ENCODE measurements around the gene PDSS2. TPM values are rescaled to one million over a fixed set of nuclear protein-coding genes. Genes with fewer than 3 reads are reported as not detected.
"Not testable (repeated sequence)": the region's sequence is repeated elsewhere in the genome, so short reads cannot be mapped to it uniquely, and the experiment has no call there.

PDSS2 gene
- total and polyA plus RNA-seq, 2 of the 8 experiments (the other 6 are each of a cell fraction or from before 2014, with no cell fraction given): 10.7 to 16.1 TPM

DNA sequence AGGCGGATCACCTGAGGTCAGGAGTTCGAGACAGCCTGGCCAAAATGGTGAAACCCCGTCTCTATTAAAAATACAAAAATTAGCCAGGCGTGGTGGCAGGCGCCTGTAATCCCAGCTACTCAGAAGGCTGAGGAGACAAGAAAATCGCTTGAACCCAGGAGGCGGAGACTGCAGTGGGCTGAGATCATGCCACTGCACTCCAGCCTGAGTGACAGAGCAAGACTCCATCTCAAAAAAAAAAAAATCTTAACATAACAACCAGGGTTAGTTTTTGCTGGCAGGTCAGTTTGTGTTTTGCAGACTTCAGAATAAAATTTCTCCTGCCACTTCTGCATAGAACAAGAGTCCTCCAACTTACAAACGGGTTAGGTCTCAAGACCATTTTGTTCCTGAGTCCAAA, 264.6 kb downstream of the PDSS2 start:
- FAIRE-seq: not testable (repeated sequence)
- 95% methylated on average over 8 of the region's 8 CpGs; no CpG with 5 or more reads in 1 of the 2 experiments for WGBS, 2 experiments (ENCODE audit: extremely low coverage in 1 of 2, insufficient coverage in 1 of 2, insufficient read length in 1 of 2, insufficient replicate concordance in 2 of 2, low coverage in 1 of 2, low lambda C conversion rate in 2 of 2, missing lambda C conversion rate in 1 of 2)

More for the DNA sequence above, 264.6 kb downstream of the PDSS2 start:
- H4K5ac ChIP-seq (ENCODE audit: insufficient read length, low read depth, low read length); H4K20me1 ChIP-seq (replicated peaks in 1 of 2; ENCODE audit: control insufficient read depth in 1 of 2, insufficient read depth in 2 of 2, low read length in 2 of 2); H2BK20ac ChIP-seq (ENCODE audit: low read length); H3K9ac ChIP-seq (replicated peaks in 1 of 4; ENCODE audit: extremely low read depth in 1 of 4, low read depth in 3 of 4, low read length in 3 of 4); H3K4me2 ChIP-seq (ENCODE audit: insufficient read depth in 1 of 2, low read depth in 2 of 2, low read length in 2 of 2); H3K27me3 ChIP-seq (replicated peaks in 1 of 4; ENCODE audit: control insufficient read depth in 3 of 4, extremely low read depth in 1 of 4, insufficient read depth in 3 of 4, low read length in 3 of 4); H2AFZ ChIP-seq (ENCODE audit: low read length); H2BK5ac ChIP-seq (ENCODE audit: low read depth, low read length); H3K79me1 ChIP-seq (ENCODE audit: low read depth, low read length); H3K79me2 ChIP-seq (ENCODE audit: control insufficient read depth in 1 of 2, insufficient read depth in 2 of 2, low read length in 2 of 2); H2BK15ac ChIP-seq (ENCODE audit: low read length); H3K36me3 ChIP-seq (ENCODE audit: control insufficient read depth in 2 of 4, insufficient read depth in 4 of 4, low read length in 3 of 4); POLR2A ChIA-PET (ENCODE audit: partially characterized antibody); H4K91ac ChIP-seq (replicated peaks; ENCODE audit: insufficient read length, low read length); H3K23ac ChIP-seq (ENCODE audit: insufficient read length); H2AK5ac ChIP-seq (ENCODE audit: low read depth, low read length); H3K9me3 ChIP-seq (ENCODE audit: insufficient read depth in 2 of 2, low read depth in 1 of 2, low read length in 1 of 2); H3K4me1 ChIP-seq (replicated peaks in 1 of 4; ENCODE audit: control insufficient read depth in 3 of 4, insufficient read depth in 4 of 4, low read length in 3 of 4); H4K8ac ChIP-seq (ENCODE audit: extremely low read depth, insufficient read depth, low read length); H2BK12ac ChIP-seq (ENCODE audit: low read depth, low read length); H3K23me2 ChIP-seq (ENCODE audit: low read depth, low read length); H3K14ac ChIP-seq (ENCODE audit: insufficient read length); H3K4me3 ChIP-seq (ENCODE audit: extremely low read depth in 1 of 4, insufficient read depth in 2 of 4, low read depth in 3 of 4, low read length in 4 of 4); H3K56ac ChIP-seq (replicated peaks; ENCODE audit: insufficient read length, low read depth, low read length); H2BK120ac ChIP-seq (replicated peaks; ENCODE audit: low read depth, low read length); DNase-seq (ENCODE audit: low read depth in 1 of 2, low spot score in 2 of 2); H3K18ac ChIP-seq (ENCODE audit: extremely low read depth, low read length); H3K27ac ChIP-seq (ENCODE audit: low read depth, low read length); H3K4ac ChIP-seq (replicated peaks; ENCODE audit: insufficient read length, low read depth, low read length): not testable (repeated sequence)
- CTCF ChIA-PET (ENCODE audit: partially characterized antibody): interaction anchor here (3.4 kb wide), 1 partner anchor 10 kb away, joined by 16 read pairs; no protein-coding TSS in a partner anchor
